ENCODE data around the gene CIAO3. TPM values are rescaled to one million over a fixed set of nuclear protein-coding genes. Genes with fewer than 3 reads are reported as not detected.
"Not testable (repeated sequence)": the region's sequence is repeated elsewhere in the genome, so short reads cannot be mapped to it uniquely, and the experiment has no call there.

CIAO3 gene
- total RNA-seq, 1 donor from 2014 or later: 34.5 TPM

- Histone ChIP-seq H3K4me3 (ENCODE audit: low read depth, low read length) (no peak overlapping the region), H3K36me3 (ENCODE audit: control insufficient read depth, insufficient read depth, low read length) (no peaks in the 10 kb centered on the region), H3K27me3 (ENCODE audit: control insufficient read depth, insufficient read depth, low read length) (peaks cover 16% of the 10 kb centered on the region)
- TF ChIP-seq, protein P1, sequence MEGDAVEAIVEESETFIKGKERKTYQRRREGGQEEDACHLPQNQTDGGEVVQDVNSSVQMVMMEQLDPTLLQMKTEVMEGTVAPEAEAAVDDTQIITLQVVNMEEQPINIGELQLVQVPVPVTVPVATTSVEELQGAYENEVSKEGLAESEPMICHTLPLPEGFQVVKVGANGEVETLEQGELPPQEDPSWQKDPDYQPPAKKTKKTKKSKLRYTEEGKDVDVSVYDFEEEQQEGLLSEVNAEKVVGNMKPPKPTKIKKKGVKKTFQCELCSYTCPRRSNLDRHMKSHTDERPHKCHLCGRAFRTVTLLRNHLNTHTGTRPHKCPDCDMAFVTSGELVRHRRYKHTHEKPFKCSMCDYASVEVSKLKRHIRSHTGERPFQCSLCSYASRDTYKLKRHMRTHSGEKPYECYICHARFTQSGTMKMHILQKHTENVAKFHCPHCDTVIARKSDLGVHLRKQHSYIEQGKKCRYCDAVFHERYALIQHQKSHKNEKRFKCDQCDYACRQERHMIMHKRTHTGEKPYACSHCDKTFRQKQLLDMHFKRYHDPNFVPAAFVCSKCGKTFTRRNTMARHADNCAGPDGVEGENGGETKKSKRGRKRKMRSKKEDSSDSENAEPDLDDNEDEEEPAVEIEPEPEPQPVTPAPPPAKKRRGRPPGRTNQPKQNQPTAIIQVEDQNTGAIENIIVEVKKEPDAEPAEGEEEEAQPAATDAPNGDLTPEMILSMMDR (IDR thresholded peaks at IDR 0.05; ENCODE audit: insufficient read depth, low read length, poor library complexity, severe bottlenecking): no peak
- no peak for DNase-seq (ENCODE audit: low read depth)
Measured at GRCh38 chr16:777826-778225, 37.0 kb upstream of the CIAO3 start.

DNA sequence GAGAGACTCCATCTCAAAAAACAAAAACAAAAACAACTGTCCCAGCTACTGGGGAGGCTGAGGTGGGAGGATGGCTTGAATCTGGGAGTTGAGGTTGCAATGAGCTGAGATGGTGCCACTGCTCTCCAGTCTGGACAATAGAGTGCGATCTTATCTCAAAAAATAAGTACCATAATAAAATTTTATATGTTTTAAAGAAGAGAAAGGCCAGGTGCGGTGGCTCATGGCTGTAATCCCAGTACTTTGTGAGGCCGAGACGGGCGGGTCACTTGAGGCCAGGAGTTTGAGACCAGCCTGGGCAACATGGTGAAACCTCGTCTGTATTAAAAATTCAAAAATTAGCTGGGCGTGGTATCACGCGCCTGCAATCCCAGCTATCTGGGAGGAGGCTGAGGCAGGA is 36.0 kb upstream of the CIAO3 start:
- Histone ChIP-seq H3K36me3 (ENCODE audit: control insufficient read depth, insufficient read depth, low read length) (no peaks in the 10 kb centered on the region), H3K27me3 (ENCODE audit: control insufficient read depth, insufficient read depth, low read length) (peaks cover 10% of the 10 kb centered on the region), H3K4me3 (ENCODE audit: low read depth, low read length) (no peak overlapping the region)
- no peak for DNase-seq (ENCODE audit: low read depth)
- TF ChIP-seq, protein P1 (IDR thresholded peaks at IDR 0.05; ENCODE audit: insufficient read depth, low read length, poor library complexity, severe bottlenecking): no peak

- H3K36me3 ChIP-seq (ENCODE audit: control insufficient read depth, insufficient read depth, low read length); DNase-seq (ENCODE audit: low read depth); H3K27me3 ChIP-seq (ENCODE audit: control insufficient read depth, insufficient read depth, low read length); H3K4me3 ChIP-seq (ENCODE audit: low read depth, low read length): not testable (repeated sequence)
Measured at GRCh38 chr16:776298-776697, 35.5 kb upstream of the CIAO3 start.

- DNase-seq (ENCODE audit: low read depth): no peak
- no peaks in the 10 kb centered on the region for H3K27me3 ChIP-seq (ENCODE audit: control insufficient read depth, insufficient read depth, low read length)
- TF ChIP-seq, protein P1 (IDR thresholded peaks at IDR 0.05; ENCODE audit: insufficient read depth, low read length, poor library complexity, severe bottlenecking): no peak
- H3K4me3 ChIP-seq (ENCODE audit: low read depth, low read length): no peak overlapping the region
- H3K36me3 ChIP-seq (ENCODE audit: control insufficient read depth, insufficient read depth, low read length): no peaks in the 10 kb centered on the region
Measured at GRCh38 chr16:775236-775796, 34.5 kb upstream of the CIAO3 start.

- TF ChIP-seq, protein P1 (IDR thresholded peaks at IDR 0.05; ENCODE audit: insufficient read depth, low read length, poor library complexity, severe bottlenecking): no peak
- Histone ChIP-seq H3K27me3 (ENCODE audit: control insufficient read depth, insufficient read depth, low read length) (no peaks in the 10 kb centered on the region), H3K36me3 (ENCODE audit: control insufficient read depth, insufficient read depth, low read length) (no peaks in the 10 kb centered on the region), H3K4me3 (ENCODE audit: low read depth, low read length) (no peak overlapping the region)
- no peak for DNase-seq (ENCODE audit: low read depth)
Measured at GRCh38 chr16:774086-775001, 33.5 kb upstream of the CIAO3 start.

- Histone ChIP-seq H3K36me3 (ENCODE audit: control insufficient read depth, insufficient read depth, low read length) (no peaks in the 10 kb centered on the region), H3K4me3 (ENCODE audit: low read depth, low read length) (no peak overlapping the region), H3K27me3 (ENCODE audit: control insufficient read depth, insufficient read depth, low read length) (no peaks in the 10 kb centered on the region)
- TF ChIP-seq, protein P1 (IDR thresholded peaks at IDR 0.05; ENCODE audit: insufficient read depth, low read length, poor library complexity, severe bottlenecking): no peak
- DNase-seq (ENCODE audit: low read depth): no peak
Measured at GRCh38 chr16:772959-773358, 32.2 kb upstream of the CIAO3 start.
